K562 (cell line): ENCODE results near the gene MRPL32. TPM values are rescaled to one million over a fixed set of nuclear protein-coding genes. Genes with fewer than 3 reads are reported as not detected.

Experiments
- CCNT2 ChIP-seq: IDR thresholded peaks from 2 replicates; pipeline ENCODE4 v1.6.1; 2011; ENCODE audit warnings: borderline replicate concordance, low read depth, mild to moderate bottlenecking, moderate library complexity, mixed read lengths, low read length; ENCODE audit not compliant: insufficient read length; ENCODE audit errors: extremely low read depth
- CTBP1 ChIP-seq: fragments of 450-650 bp; IDR thresholded peaks from 2 replicates; pipeline ENCODE4 v1.6.1; 2016; ENCODE audit warnings: borderline replicate concordance
- E2F6 ChIP-seq, 2 experiments: IDR thresholded peaks; 2 replicates each; pipeline ENCODE4 v1.6.1; 2011; ENCODE audit warnings: borderline replicate concordance in 1 of 2, control low read depth in 1 of 2, low read depth in 1 of 2, low read length in 1 of 2, mild to moderate bottlenecking in 1 of 2, mixed read lengths in 1 of 2, moderate library complexity in 1 of 2; ENCODE audit not compliant: insufficient read depth in 1 of 2, insufficient read length in 1 of 2, poor library complexity in 1 of 2, severe bottlenecking in 1 of 2; ENCODE audit errors: extremely low read depth in 1 of 2
- FOSL1 ChIP-seq: fragments of 200-800 bp; sonication (Bioruptor generic); conservative IDR thresholded peaks from 2 replicates; pipeline ENCODE4 v1.6.1; 2016; ENCODE audit warnings: missing genetic modification characterization, missing compliant biosample characterization
- GTF2F1 ChIP-seq: IDR thresholded peaks from 2 replicates; pipeline ENCODE4 v1.6.1; 2011; ENCODE audit warnings: low read depth, low read length, improper control_type of control experiment
- HNRNPUL1 ChIP-seq: fragments of 200-400 bp; formaldehyde crosslinking; IDR thresholded peaks from 2 replicates; pipeline ENCODE4 v1.6.1; 2017; ENCODE audit warnings: low read length
- HOXB6 ChIP-seq: fragments of 250-450 bp; sonication (Bioruptor Pico); IDR thresholded peaks from 2 replicates; pipeline ENCODE4 v1.5.1; 2022; ENCODE audit warnings: mild to moderate bottlenecking, borderline replicate concordance
- MAZ ChIP-seq, 2 experiments: fragments of 450-650 bp in 1 of 2; sonication (generic) in 1 of 2; formaldehyde crosslinking; IDR thresholded peaks in 1 of 2; conservative IDR thresholded peaks in 1 of 2; 2 replicates each; pipeline versions ENCODE4 v1.4.0 to v1.5.0; 2020; ENCODE audit warnings: mild to moderate bottlenecking in 1 of 2, missing genetic modification reagents in 1 of 2
- MEF2A ChIP-seq: IDR thresholded peaks from 2 replicates; pipeline ENCODE4 v1.6.1; 2011; ENCODE audit warnings: low read depth, mild to moderate bottlenecking, low read length, moderate library complexity; ENCODE audit not compliant: control insufficient read depth
- MEIS2 ChIP-seq: fragments of 450-650 bp; IDR thresholded peaks from 2 replicates; pipeline ENCODE4 v1.6.1; 2014; ENCODE audit warnings: mild to moderate bottlenecking; ENCODE audit not compliant: partially characterized antibody
- PHF21A ChIP-seq: fragments of 450-650 bp; IDR thresholded peaks from 2 replicates; pipeline ENCODE4 v1.6.1; 2017; ENCODE audit warnings: low read depth, borderline replicate concordance
- PREB ChIP-seq: sonication (generic); formaldehyde crosslinking; IDR thresholded peaks from 2 replicates; pipeline ENCODE4 v1.8.1; 2023; ENCODE audit warnings: mild to moderate bottlenecking, missing genetic modification reagents
- RBM15 ChIP-seq: fragments of 200-400 bp; formaldehyde crosslinking; IDR thresholded peaks from 2 replicates; pipeline ENCODE4 v1.6.1; 2018; ENCODE audit warnings: mild to moderate bottlenecking, low read length, moderate library complexity; ENCODE audit not compliant: insufficient read depth
- SMARCA5 ChIP-seq: fragments of 450-650 bp; IDR thresholded peaks from 2 replicates; pipeline ENCODE4 v1.6.1; 2016
- TFAM ChIP-seq: fragments of 250-450 bp; sonication (Bioruptor Pico); conservative IDR thresholded peaks from 2 replicates; pipeline ENCODE4 v1.5.0; 2021; ENCODE audit warnings: mild to moderate bottlenecking, moderate library complexity
- ZBTB33 ChIP-seq: sonication (generic); formaldehyde crosslinking; IDR thresholded peaks from 2 replicates; pipeline ENCODE4 v1.8.1; 2023; ENCODE audit warnings: mild to moderate bottlenecking, missing genetic modification reagents
- ZFP1 ChIP-seq: fragments of 450-650 bp; formaldehyde crosslinking; IDR thresholded peaks from 2 replicates; pipeline ENCODE4 v1.4.0; 2020; ENCODE audit warnings: mild to moderate bottlenecking, mixed read lengths
- ZNF175 ChIP-seq: fragments of 200-800 bp; sonication (Bioruptor generic); IDR thresholded peaks from 2 replicates; pipeline ENCODE4 v1.6.1; 2016; ENCODE audit warnings: low read depth, mild to moderate bottlenecking, missing genetic modification characterization, missing compliant biosample characterization
- ZNF561 ChIP-seq: fragments of 450-650 bp; formaldehyde crosslinking; conservative IDR thresholded peaks from 2 replicates; pipeline ENCODE4 v1.4.0; 2020; ENCODE audit warnings: mild to moderate bottlenecking, moderate library complexity
- ZSCAN29 ChIP-seq: fragments of 450-650 bp; IDR thresholded peaks from 2 replicates; pipeline ENCODE4 v1.6.1; 2017
- polyA plus RNA-seq, 8 experiments: library from polyadenylated mRNA; depleted of rRNA in 4 of 8; stranded (reverse) in 5 of 8; unstranded in 3 of 8; fragments of >200 nt; fragmentation: Nextera tagmentation in 2 of 8; fragmentation: Illumina TruSeq in 1 of 8; extraction: Ambion mirVana in 2 of 8; extraction: Trizol in 1 of 8; gene quantifications; 2 replicates each; pipeline versions ENCODE4 v1.2.1 to v1.2.3, GENCODE V29; 2011 to 2014; ENCODE audit warnings: inconsistent platforms in 1 of 8, missing spikeins in 1 of 8
- total RNA-seq, 7 experiments: library from RNA; depleted of rRNA in 6 of 7; stranded (reverse); fragments of >200 nt in 6 of 7; fragmentation: Illumina TruSeq in 2 of 7; extraction: Trizol in 2 of 7; gene quantifications; 2 replicates each; pipeline versions ENCODE4 v1.2.1 to v1.2.3, GENCODE V29; 2011 to 2021; ENCODE audit warnings: low replicate concordance in 1 of 7

Gene MRPL32
- total and polyA plus RNA-seq, 9 of the 15 experiments (the other 6 are each of a cell fraction or from before 2014, with no cell fraction given), result 75.5 to 351 (median 138) TPM

- no peak for TF ChIP-seq MEF2A
- no peak for TF ChIP-seq SMARCA5
- TF ChIP-seq ZFP1, result no peak
- no peak for TF ChIP-seq ZNF561 (CRISPR knock-in tag)
- TF ChIP-seq E2F6 (IDR thresholded peaks at IDR 0.05; ENCODE audit: borderline replicate concordance in 1 of 2, extremely low read depth in 1 of 2, insufficient read depth in 1 of 2, insufficient read length in 1 of 2, low read depth in 1 of 2, low read length in 1 of 2, poor library complexity in 1 of 2, severe bottlenecking in 1 of 2), result peak; percentile 66 to 89
- TF ChIP-seq ZNF175 (CRISPR knock-in tag), result peak; percentile 65; the same call in 1 of the 2 replicates
- TF ChIP-seq MAZ (CRISPR knock-in tag; conservative IDR thresholded peaks at IDR 0.05 in 1 of 2, IDR thresholded peaks at IDR 0.05 in 1 of 2), result peak; percentile 98
- TF ChIP-seq PHF21A, result no peak
- no peak for TF ChIP-seq TFAM (CRISPR knock-in tag)
- peak; percentile 92 for TF ChIP-seq CCNT2
- no peak for TF ChIP-seq ZBTB33
- peak; percentile 15 for TF ChIP-seq MEIS2
- no peak for TF ChIP-seq HNRNPUL1
- TF ChIP-seq HOXB6, result no peak
- peak; percentile 29; the same call in 1 of the 2 replicates for TF ChIP-seq FOSL1 (tag)
- TF ChIP-seq CTBP1, result peak; percentile 90
- no peak for TF ChIP-seq ZSCAN29
- TF ChIP-seq PREB (CRISPR knock-in tag), result no peak
- no peak for TF ChIP-seq RBM15
- peak; percentile 27; the same call in 1 of the 2 replicates for TF ChIP-seq GTF2F1
Measured at GRCh38 chr7:42911454-42912447, 20.4 kb upstream of the MRPL32 start, which contains the start of gene C7orf25 (continued).
